NCI-H2107 treated with DMSO at 0.1 percent for 48 hours (cell line): ENCODE measurements around the gene HLA-DOB.

Source experiments
- DNase-seq: peaks from one replicate; lab custom pipeline; 2025; ENCODE audit not compliant: unreplicated experiment; lab: John Stamatoyannopoulos, UW

HLA-DOB gene

DNA sequence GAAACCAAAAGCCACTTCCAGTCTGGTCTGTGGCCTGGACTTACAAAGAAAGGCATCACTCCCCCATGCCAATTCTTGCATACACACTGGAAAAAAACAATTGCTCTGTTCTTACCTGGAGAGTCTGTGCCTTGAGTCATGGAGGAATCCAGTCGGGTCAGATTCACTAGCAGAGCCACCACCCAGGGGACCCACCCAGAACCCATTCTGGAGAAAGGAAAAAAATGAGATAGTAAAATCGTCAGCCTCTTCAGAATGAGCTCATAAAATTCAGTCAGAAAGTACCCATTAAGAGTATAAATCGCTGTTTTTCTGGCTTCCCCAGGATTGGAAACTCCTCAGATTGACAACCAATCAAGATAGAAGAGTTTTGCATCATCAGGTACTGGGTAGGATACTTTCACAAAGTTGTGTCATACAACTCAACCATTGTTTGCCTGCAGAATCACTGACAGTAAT lies at the start of gene HLA-DOB:
Gene HLA-DOB, minus strand, starts transcription at position 257 of the 459 bp plus-strand sequence. Its CDS starts 51 bp downstream, at position 206.
- no peak for DNase-seq

DNA sequence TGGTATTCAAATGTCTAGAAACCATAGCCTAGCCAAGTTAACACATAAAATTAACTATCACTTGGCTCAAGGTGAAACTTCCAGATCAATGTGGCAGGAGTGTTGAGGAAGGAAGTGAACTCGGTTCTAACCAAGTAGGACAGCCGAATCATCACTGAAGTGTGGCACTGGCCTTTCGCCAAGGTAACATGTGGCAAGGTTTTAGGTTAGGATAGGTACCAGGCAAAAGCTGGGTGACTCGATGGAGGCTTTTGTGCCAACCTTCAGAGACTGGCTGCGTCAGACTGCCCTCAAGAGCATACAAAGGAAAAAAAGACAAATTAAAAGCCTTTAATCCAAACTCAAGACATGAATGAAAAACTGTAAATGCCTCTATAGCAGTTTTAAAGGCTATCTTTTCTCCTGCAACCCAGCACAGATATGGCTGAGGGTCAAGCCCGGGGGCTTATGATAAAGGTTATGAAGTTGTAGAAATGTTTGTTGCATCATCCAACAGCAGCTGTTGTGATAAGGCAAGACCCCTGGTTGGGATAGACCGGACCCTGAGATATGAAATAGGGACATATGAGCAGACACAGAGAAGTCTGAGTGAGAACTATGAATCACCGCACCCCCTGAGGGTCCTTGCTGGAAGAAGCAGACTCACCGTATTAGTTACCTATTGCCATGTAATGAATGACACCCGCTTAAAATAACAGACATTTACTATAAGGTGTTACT lies 49.1 kb upstream of the HLA-DOB start:
- DNase-seq: no peak

DNA sequence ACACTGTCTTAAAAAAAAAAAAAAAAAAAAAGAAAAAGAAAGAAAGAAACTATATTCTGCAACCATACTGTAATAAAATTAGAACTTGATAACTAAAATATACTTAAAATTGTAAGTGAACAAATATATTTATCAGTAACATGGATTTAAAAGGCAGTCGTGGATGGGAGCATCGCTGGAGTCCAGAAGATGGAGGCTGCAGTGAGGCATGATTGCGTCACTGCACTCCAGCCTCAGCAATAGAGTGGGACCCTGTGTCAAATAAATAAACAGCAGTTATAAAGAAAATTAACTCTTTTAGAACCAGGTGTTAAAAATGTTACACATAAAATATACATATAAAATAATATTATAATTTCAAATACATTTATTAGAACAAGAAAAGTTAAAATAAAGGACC lies 45.9 kb upstream of the HLA-DOB start:
- DNase-seq: no peak

DNA sequence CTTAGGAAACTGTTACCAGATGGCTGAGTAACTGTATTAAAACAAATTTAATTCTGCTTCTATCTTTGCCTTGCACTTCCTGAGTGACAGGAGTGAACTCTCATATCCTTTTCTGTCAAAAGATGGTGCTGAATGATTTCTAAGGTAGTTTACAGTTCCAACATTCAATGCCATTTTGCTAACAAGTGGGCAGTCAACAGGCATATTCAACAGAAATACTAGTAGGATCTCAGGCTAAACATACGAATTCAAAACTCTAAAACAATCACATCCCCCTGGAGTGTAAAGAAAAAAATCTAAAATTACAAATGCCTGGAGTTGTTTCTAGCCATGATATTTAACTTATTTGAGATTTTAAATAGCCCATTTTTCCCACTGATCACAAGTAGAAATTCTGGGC lies 43.9 kb upstream of the HLA-DOB start:
- no peak for DNase-seq

DNA sequence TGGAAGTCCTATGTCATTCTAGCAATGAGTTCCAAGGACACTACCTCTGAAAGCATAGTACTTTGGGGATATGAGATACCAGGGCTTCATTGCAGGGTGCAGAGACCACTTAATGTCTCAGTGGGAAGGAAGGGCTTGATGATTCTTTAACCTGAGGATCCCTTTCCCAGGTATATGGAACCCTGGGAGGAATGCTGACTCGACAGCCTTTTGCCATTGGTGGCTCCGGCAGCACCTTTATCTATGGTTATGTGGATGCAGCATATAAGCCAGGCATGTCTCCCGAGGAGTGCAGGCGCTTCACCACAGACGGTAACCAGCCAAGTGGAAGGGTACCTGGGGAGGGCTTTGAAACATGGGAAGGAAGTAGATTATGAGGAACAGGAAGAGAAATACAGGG lies 41.4 kb upstream of the HLA-DOB start:
- no peak for DNase-seq

DNA sequence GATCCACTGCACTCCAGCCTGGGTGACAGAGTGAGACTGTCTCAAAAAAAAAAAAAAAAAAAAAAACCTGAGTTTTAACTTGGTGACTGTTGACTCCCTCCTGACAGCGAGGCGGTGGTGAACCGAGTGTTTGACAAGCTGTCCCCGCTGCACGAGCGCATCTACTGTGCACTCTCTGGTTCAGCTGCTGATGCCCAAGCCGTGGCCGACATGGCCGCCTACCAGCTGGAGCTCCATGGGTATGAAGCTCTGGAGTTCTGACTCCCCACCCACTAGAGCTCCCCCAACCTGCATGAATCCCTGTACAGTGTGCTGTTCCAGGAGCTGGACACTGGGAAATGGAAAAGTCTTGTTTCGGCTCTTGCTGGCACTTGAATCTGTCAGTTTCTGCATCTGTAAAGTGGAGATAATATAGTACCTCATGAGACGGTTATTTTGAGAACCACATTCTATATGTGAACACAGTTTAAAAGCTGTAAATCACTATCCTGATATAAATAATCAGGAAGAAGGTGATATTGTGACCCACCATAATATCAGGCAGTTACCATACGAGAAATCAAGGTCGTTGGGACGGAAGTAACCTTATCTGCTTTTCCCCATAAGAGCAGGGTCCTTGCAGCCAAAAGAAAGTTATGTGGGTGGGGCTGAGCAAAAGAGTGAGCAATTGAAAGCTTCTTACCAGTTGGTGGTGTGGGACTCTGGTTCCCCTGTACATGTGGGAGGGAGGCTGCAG lies 40.5 kb upstream of the HLA-DOB start:
- DNase-seq: no peak

DNA sequence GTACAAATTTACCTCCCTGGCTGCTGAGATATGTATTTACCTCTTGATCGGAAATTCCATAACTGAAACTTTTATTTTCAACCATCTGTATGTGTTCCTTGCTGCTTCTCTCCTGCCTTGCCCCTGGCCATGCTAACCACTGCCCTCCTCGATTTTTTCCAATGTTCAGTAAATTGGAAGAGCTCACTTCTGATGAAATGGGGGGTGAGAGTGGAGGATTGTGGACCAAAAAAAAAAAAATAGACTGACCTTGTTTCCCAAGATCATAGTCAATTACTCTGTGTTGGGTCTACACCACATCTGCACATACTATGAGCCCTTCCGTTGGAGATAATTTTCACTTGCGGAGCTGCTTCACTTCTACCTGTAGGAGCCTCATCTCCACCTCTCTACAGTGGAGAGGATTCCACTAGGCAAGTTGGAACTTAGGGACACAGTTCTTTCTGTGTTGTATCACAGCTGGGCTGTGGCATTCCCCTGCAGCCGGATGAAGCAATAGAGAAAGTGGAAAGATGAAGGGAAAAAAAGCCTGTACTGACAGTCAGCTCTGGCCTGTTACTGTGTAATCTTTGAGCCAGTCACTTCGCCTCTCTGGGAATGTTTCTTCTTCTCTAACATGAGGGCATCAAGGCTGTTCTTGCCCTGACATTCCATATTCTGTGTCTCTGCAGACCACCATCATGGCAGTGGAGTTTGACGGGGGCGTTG lies 38.8 kb upstream of the HLA-DOB start:
- no peak for DNase-seq

DNA sequence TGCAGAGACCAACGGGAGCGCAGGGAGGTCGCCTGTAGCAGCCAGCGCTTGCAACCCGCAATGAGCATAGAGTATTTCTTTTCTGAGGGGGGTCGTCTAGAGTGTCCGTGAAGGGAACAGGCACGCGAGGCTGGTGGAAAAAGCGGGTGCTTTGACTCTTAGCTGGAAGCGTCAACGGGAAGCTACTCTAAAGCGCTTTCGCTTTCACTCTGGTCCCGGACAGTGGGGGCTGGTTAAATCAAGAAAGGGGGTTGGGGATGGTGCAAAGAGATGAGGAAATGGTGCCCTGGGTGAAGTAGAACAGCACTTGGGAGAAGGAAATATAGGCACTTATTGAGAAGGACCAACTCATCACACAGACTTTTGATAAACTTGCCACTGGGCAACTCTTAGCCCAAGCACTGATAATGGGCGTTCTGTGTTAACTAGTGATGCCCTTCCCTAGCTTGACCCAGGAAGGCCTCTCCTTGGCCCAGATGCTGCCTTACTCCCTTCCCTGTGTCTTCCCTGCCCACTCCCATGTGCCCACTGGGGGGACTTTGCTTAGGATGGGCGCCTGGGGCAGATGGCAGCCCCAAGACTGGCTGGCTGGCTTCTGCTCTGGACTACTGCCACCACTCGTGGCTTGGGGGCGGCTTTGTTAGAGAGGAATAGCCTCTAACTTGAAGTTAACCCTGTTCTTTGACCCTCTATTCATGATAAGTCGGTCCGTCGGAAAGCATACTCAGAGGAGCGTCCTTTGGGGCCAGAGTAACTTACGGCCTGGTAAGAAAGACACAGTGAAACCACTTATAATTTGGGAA lies 37.8 kb upstream of the HLA-DOB start:
- DNase-seq: no peak

DNA sequence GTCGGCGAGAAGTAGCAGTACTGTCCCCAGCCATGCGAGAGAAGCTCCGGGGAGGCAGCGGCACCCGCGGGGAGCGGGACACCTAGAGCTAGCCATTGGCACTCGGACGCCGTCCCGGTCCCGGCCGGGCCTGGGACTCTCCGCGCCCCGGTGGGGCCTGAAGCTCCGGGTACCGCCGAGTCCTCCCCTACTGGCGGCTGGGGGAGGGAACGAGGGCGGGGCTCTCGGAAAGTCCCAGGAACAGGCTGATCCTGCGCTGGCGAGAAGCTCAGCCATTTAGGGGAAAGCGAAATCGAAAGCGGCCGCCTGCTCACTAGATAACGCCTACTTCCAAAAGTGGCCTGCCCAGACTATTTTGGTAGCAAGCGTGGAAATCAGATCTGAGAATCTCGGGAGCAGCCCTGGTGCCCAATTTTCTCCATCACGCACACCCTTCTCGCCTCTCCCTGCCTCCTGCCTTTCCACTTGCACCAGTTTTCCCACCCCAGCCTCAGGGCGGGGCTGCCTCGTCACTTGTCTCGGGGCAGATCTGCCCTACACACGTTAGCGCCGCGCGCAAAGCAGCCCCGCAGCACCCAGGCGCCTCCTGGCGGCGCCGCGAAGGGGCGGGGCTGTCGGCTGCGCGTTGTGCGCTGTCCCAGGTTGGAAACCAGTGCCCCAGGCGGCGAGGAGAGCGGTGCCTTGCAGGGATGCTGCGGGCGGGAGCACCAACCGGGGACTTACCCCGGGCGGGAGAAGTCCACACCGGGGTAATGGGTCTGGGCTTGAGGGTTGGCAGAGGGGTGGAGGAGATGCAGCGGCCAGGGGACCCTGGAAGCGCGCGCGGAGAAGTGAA lies 37.0 kb upstream of the HLA-DOB start, which contains the start of the genes PSMB9 and TAP1:
Gene PSMB9, plus strand, starts transcription at position 652 of the 835 bp plus-strand sequence. Its CDS starts 38 bp downstream, at position 690.
Gene TAP1, minus strand, starts transcription at position 164 of the 835 bp plus-strand sequence. Its CDS starts 68 bp downstream, at position 96.
- DNase-seq: peak; percentile 70

DNA sequence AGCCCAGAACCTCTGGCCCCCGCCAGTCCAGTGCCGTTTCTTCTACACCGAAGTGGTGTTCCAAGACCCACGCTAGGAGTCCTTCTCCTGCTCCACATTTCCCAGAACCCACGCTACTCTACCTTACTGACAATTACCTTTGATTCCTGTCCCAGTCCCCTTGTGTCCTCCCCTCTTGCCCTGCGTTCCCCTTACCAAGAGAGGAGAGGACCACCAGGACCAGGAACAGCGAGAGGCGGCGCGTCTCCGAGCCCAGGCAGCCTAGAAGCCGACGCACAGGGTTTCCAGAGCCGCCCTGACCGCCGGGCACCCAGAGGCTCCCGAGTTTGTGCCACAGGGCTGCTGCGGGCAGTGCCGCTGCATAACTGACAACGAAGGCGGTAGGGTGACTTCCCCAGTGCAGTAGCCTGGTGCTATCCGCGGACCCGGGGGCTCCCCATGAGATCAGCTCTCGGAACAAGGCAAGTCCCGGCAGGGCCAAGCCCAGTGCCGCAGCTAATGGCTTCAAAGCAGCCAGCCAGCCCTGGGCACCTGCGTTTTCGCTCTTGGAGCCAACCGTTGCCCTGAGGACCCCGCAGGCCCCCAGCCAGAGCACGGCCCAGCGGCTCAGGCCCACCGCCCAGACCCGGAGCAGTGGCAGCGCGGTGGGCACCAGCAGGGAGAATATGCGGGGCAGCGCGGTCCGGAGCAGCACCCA lies 36.2 kb upstream of the HLA-DOB start:
- DNase-seq: no peak

DNA sequence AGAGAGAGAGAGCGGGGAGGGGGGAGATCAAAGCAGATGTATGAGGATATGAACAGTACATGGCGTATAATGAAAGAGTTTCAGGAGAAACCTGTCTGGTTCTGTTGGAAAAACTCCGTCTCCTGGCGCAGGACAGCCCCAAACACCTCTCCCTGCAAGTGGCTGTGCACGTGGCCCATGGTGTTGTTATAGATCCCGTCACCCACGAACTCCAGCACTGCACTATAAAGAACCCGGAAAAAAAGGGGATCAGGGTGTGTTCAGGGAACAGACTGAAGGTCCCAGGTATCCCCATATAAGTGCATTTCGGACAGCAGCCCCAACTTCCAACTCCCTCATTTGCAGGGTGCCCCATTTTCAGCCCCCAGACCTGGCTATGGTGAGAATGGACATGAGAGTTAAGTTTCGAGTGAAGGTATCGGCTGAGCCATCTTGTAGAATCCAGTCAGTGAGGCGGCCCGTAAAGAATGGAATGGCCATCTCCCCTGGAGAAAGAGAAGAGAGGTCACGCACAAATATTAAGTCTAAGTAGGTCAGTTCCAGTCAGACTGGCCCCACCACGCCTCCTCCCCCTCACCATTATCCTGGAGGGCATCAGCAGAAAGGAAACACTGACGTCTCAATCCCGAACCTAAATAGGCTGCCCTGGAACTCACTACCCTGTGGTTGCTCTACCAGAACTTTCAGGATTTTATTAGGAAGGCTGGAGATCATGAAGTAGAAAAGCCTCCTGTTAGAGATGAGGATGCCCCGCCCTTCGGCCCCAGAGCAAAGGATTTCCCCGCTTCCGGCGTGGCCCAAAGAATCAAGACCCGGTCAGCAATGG lies 35.4 kb upstream of the HLA-DOB start:
- no peak for DNase-seq

DNA sequence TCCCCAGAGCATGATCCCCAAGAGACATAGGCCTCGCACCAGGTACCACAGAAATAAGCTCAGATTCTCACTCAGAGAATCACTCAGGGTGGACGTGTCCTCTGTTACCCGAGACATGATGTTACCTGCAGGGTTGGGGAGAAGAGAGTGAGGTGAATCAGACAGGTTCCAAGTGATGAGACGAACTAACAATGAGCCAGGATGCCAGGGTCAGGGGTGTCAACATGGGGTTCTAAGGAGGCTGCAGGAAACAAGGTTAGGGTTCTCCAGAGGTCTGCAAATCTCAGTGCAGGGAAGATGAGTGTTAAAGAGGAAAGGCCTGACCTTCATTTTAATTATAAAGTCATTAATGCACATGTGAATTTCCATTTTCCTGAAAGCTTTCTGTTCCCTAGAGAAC lies 34.2 kb upstream of the HLA-DOB start:
- DNase-seq: no peak

DNA sequence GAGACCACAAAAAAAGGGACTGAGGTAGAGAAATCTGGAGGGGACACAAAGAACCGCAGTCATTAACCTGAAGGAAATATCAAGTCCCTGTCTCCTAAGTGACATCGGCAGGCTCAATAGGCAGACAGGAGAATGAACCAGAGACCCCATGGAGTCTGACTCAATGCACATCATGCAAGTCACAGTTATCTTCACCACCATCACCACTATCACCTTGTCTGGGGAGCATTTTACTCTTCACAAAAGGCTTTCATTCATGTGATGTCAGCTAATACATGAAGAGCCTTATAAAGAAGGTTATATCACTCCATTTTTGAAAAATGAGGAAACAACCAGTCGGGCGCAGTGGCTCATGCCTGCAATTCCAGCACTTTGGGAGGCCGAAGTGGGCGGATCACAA lies 32.3 kb upstream of the HLA-DOB start:
- no peak for DNase-seq

DNA sequence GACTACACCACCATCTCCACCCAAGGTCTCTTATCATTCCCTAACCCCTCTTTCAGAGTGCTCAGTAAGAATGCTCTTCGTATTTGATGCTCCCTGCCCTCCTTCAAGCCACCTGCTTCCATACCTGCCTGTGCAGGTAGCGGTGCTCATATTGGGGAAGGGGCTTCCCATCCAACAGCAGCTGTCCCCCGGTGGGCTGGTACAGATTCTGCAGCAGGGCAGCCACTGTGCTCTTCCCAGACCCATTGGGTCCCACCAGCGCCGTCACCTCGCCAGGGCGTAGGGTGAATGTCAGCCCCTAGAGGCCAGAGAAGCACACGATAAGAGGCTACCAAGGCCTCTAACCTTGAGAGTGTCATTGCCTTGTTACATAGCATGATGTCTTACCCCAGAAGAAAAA lies 31.0 kb upstream of the HLA-DOB start:
- DNase-seq: no peak

DNA sequence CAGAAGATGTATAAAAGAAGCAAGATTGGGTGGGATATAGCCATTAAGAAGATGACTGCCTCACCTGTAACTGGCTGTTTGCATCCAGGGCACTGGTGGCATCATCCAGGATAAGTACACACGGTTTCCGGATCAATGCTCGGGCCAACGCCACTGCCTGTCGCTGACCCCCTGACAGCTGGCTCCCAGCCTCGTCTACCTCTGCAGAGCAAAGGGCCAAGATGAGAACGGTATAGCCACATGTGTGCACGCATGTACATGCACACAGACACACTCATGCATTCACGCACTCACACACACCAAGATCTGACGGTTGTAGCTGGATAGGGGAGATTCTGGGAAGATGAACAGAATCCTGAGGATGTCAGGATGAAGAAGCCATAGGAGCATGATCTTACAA lies 30.2 kb upstream of the HLA-DOB start:
- DNase-seq: no peak

DNA sequence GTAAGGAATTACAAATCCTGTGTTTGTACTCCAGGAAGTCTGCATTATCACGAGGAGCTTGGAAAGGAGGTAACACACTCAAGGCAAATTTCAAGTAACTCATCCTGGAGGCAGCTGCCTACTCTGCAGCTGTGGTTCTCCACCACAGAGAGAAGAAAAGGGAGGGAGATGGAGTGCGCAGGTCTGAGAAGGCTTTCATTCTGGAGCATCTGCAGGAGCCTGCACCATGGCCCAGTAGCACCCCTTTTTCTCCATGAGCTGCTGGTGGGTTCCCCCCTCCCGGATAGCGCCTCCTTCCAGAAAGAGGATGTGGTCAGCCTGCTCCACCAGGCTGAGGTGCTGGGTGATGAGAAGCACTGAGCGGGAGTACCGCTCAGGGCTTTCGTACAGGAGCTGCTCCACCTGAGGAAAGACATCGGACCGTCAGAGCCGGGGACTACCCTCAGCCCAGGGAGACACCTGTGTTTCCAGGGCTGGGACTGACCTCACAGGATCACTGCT lies 28.6 kb upstream of the HLA-DOB start:
- no peak for DNase-seq

DNA sequence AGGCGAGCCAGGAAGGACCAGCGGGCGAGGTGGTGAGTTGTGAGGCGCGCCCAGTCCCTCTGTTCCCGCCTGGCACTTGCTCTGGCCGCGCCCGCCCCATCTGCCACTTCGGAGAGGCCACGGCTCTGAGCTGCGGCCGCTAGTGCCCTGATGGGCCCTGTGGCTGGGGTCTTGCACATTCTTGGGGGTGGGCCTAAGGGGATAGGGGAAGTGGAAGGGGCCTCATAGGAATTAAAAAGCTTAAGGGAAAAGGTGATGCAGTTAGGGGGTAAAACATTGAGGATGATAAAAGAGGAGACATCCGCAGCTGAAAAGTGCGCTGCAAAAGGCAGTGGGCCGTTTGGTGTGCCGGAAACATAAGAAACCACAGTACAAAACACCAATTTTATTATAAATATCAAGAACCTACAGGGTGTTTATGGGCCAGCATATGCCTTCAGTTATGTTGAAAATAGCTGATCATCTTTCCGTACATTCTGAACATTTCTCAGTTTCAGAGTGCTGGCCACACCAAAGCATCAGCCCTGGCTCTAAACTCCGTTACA lies 28.1 kb upstream of the HLA-DOB start:
- no peak for DNase-seq
